Liver (tissue), 3 donors: Measurements from ENCODE around the gene SMARCB1.

Experiments
- ATF3 ChIP-seq: IDR thresholded peaks from 2 replicates; pipeline ENCODE4 v1.6.1; 2016; ENCODE audit warnings: antibody characterized with exemption
- CTCF ChIP-seq: fragments of 150-350 bp; IDR thresholded peaks from 2 replicates; pipeline ENCODE4 v1.5.1; 2017; ENCODE audit warnings: improper control_type of control experiment, low read depth, low read length; ENCODE audit not compliant: missing input control
- EGR1 ChIP-seq, 2 donors: IDR thresholded peaks; 2 replicates each; pipeline ENCODE4 v1.6.1; 2016 to 2018; ENCODE audit warnings: antibody characterized with exemption in 2 of 2, low read depth in 2 of 2
- FOXA1 ChIP-seq: IDR thresholded peaks from 2 replicates; pipeline ENCODE4 v1.6.1; 2016; ENCODE audit warnings: antibody characterized with exemption
- GABPA ChIP-seq, 2 donors: IDR thresholded peaks in 1 of 2; conservative IDR thresholded peaks in 1 of 2; 2 replicates each; pipeline ENCODE4 v1.6.1; 2016; ENCODE audit warnings: antibody characterized with exemption in 2 of 2, mild to moderate bottlenecking in 1 of 2, moderate library complexity in 1 of 2
- JUND ChIP-seq, 2 donors: IDR thresholded peaks; 2 replicates each; pipeline ENCODE4 v1.6.1; 2016; ENCODE audit warnings: antibody characterized with exemption in 2 of 2
- MAX ChIP-seq: IDR thresholded peaks from 2 replicates; pipeline ENCODE4 v1.6.1; 2016; ENCODE audit warnings: antibody characterized with exemption
- RAD21 ChIP-seq, 2 donors: IDR thresholded peaks; 2 replicates each; pipeline ENCODE4 v1.6.1; 2016; ENCODE audit warnings: antibody characterized with exemption in 2 of 2, mild to moderate bottlenecking in 2 of 2
- REST ChIP-seq: IDR thresholded peaks from 2 replicates; pipeline ENCODE4 v1.6.1; 2016; ENCODE audit warnings: antibody characterized with exemption, mild to moderate bottlenecking
- RXRA ChIP-seq, 2 donors: IDR thresholded peaks; 2 replicates each; pipeline ENCODE4 v1.6.1; 2017 to 2018; ENCODE audit warnings: antibody characterized with exemption in 2 of 2, mild to moderate bottlenecking in 1 of 2
- SP1 ChIP-seq: IDR thresholded peaks from 2 replicates; pipeline ENCODE4 v1.6.1; 2018; ENCODE audit warnings: antibody characterized with exemption, mild to moderate bottlenecking
- TAF1 ChIP-seq: conservative IDR thresholded peaks from 2 replicates; pipeline ENCODE4 v1.6.1; 2016; ENCODE audit warnings: antibody characterized with exemption, mild to moderate bottlenecking
- YY1 ChIP-seq: IDR thresholded peaks from 2 replicates; pipeline ENCODE4 v1.6.1; 2016; ENCODE audit warnings: antibody characterized with exemption, mild to moderate bottlenecking
- ZBTB33 ChIP-seq: IDR thresholded peaks from 2 replicates; pipeline ENCODE4 v1.6.1; 2016; ENCODE audit warnings: antibody characterized with exemption
- donor health status: healthy.
- donor health status: healthy.

- TF ChIP-seq ATF3 (no peak), GABPA (IDR thresholded peaks at IDR 0.05 in 1 of 2, conservative IDR thresholded peaks at IDR 0.05 in 1 of 2) (no peak), CTCF (no peak), EGR1 (IDR thresholded peaks at IDR 0.05; ENCODE audit: low read depth in 2 of 2) (no peak), JUND (IDR thresholded peaks at IDR 0.05) (no peak), REST (no peak), RXRA (IDR thresholded peaks at IDR 0.05) (no peak), FOXA1 (no peak), TAF1 (no peak), RAD21 (IDR thresholded peaks at IDR 0.05) (no peak), ZBTB33 (no peak), SP1 (no peak), YY1 (no peak), MAX (no peak)
These were observed 3.3 kb upstream of the SMARCB1 start for GRCh38 chr22:23783265-23784150.
